Skin epidermis (tissue), 12 donors: ENCODE results near the gene PANK3.

Source experiments
- H3K27ac ChIP-seq, 21 experiments: fragments of 200-600 bp; sonication (generic) in 11 of 21; one replicate each; pipeline ENCODE4 v1.5.0; 2020; ENCODE audit warnings: mild to moderate bottlenecking in 3 of 21, inconsistent platforms in 2 of 21, moderate library complexity in 2 of 21
- H3K4me3 ChIP-seq, 7 experiments: fragments of 200-600 bp; sonication (generic) in 2 of 7; one replicate each; pipeline ENCODE4 v1.5.0; 2020; ENCODE audit warnings: inconsistent platforms in 2 of 7, mild to moderate bottlenecking in 2 of 7, moderate library complexity in 1 of 7

PANK3 gene

GRCh38 chr5:168578538-168579487 is at the start of gene PANK3:
TSS of gene PANK3 (minus strand) at chr5:168579368. CDS start at chr5:168579283, 85 bp downstream.
- Histone ChIP-seq H3K4me3 (peak within 1 kb of the TSS; percentile 69 to 95 (median 90)), H3K27ac (peak within 1 kb of the TSS; percentile 82 to 98 (median 92))

GRCh38 chr5:168624850-168625364 is 45.7 kb upstream of the PANK3 start:
- Histone ChIP-seq H3K4me3 (no peak overlapping the region), H3K27ac (peak overlapping the region in 3 of 21 experiments; percentile 17 to 41 (median 39))

GRCh38 chr5:168620807-168621206 is 41.6 kb upstream of the PANK3 start:
- Histone ChIP-seq H3K4me3 (no peak overlapping the region), H3K27ac (no peak overlapping the region)

GRCh38 chr5:168614661-168615060 is 35.5 kb upstream of the PANK3 start:
- no peak overlapping the region for H3K27ac ChIP-seq
- H3K4me3 ChIP-seq = no peak overlapping the region

GRCh38 chr5:168613996-168614395 is 34.8 kb upstream of the PANK3 start:
- no peak overlapping the region for H3K27ac ChIP-seq
- no peak overlapping the region for H3K4me3 ChIP-seq

GRCh38 chr5:168613396-168613795 is 34.2 kb upstream of the PANK3 start:
- Histone ChIP-seq H3K27ac (no peak overlapping the region), H3K4me3 (no peak overlapping the region)

GRCh38 chr5:168612996-168613395 is 33.8 kb upstream of the PANK3 start:
- no peak overlapping the region for H3K27ac ChIP-seq
- no peak overlapping the region for H3K4me3 ChIP-seq

GRCh38 chr5:168612123-168612522 is 33.0 kb upstream of the PANK3 start:
- no peak overlapping the region for H3K4me3 ChIP-seq
- H3K27ac ChIP-seq = no peak overlapping the region

GRCh38 chr5:168611165-168611564 is 32.0 kb upstream of the PANK3 start:
- no peak overlapping the region for H3K27ac ChIP-seq
- no peak overlapping the region for H3K4me3 ChIP-seq

GRCh38 chr5:168609806-168610482 is 30.8 kb upstream of the PANK3 start:
- no peak overlapping the region for H3K4me3 ChIP-seq
- H3K27ac ChIP-seq = no peak overlapping the region

GRCh38 chr5:168608821-168609220 is 29.7 kb upstream of the PANK3 start:
- H3K27ac ChIP-seq = no peak overlapping the region
- no peak overlapping the region for H3K4me3 ChIP-seq

- H3K27ac ChIP-seq = no peak overlapping the region
These were observed 29.2 kb upstream of the PANK3 start for GRCh38 chr5:168608386-168608785.

GRCh38 chr5:168607946-168608345 is 28.8 kb upstream of the PANK3 start:
- H3K27ac ChIP-seq = no peak overlapping the region

More at GRCh38 chr5:168608386-168608785, 29.2 kb upstream of the PANK3 start:
- H3K4me3 ChIP-seq = no peak overlapping the region

GRCh38 chr5:168606562-168606961 is 27.4 kb upstream of the PANK3 start:
- H3K27ac ChIP-seq = no peak overlapping the region

More at GRCh38 chr5:168607946-168608345, 28.8 kb upstream of the PANK3 start:
- H3K4me3 ChIP-seq = no peak overlapping the region

GRCh38 chr5:168604436-168604835 is 25.3 kb upstream of the PANK3 start:
- Histone ChIP-seq H3K27ac (no peak overlapping the region), H3K4me3 (no peak overlapping the region)

More at GRCh38 chr5:168606562-168606961, 27.4 kb upstream of the PANK3 start:
- H3K4me3 ChIP-seq = no peak overlapping the region

- Histone ChIP-seq H3K27ac (no peak overlapping the region), H3K4me3 (no peak overlapping the region)
These were observed 24.6 kb upstream of the PANK3 start for GRCh38 chr5:168603746-168604145.

- H3K27ac ChIP-seq = no peak overlapping the region
These were observed 23.3 kb upstream of the PANK3 start for GRCh38 chr5:168602517-168602916.

GRCh38 chr5:168601972-168602371 is 22.8 kb upstream of the PANK3 start:
- no peak overlapping the region for H3K4me3 ChIP-seq
- no peak overlapping the region for H3K27ac ChIP-seq

More at GRCh38 chr5:168602517-168602916, 23.3 kb upstream of the PANK3 start:
- H3K4me3 ChIP-seq = no peak overlapping the region

GRCh38 chr5:168600409-168600808 is 21.2 kb upstream of the PANK3 start:
- H3K27ac ChIP-seq = peak overlapping the region in 1 of 21 experiments; percentile 33
- no peak overlapping the region for H3K4me3 ChIP-seq

GRCh38 chr5:168599826-168600225 is 20.7 kb upstream of the PANK3 start:
- H3K4me3 ChIP-seq = no peak overlapping the region
- H3K27ac ChIP-seq = peak overlapping the region in 1 of 21 experiments; percentile 33
